Calu3 (cell line): ENCODE data around the gene LRRK1. TPM values are rescaled to one million over a fixed set of nuclear protein-coding genes. Genes with fewer than 3 reads are reported as not detected.

ENCODE experiments used
- BruUV-seq: library from RNA; stranded (reverse); fragments of 400-500 nt; replicated peaks from 2 replicates; lab custom pipeline; 2021; lab: Mats Ljungman, UMichigan
- CTCF ChIA-PET: fragments of 300-600 bp; sonication (Branson Sonifier 250); formaldehyde crosslinking; loops from one replicate; lab custom pipeline; 2022; ENCODE audit warnings: antibody characterized with exemption; lab: Charles Lee
- DNase-seq: peaks from one replicate; pipeline ENCODE4 v3.0.0; 2022
- H3K27ac Mint-ChIP-seq: one replicate; pipeline ENCODE4 v1.8.0; 2022; ENCODE audit warnings: mixed read lengths; ENCODE audit not compliant: unreplicated experiment
- H3K27me3 Mint-ChIP-seq: one replicate; pipeline ENCODE4 v1.8.0; 2022; ENCODE audit warnings: mixed read lengths; ENCODE audit not compliant: unreplicated experiment
- H3K36me3 Mint-ChIP-seq: one replicate; pipeline ENCODE4 v1.8.0; 2022; ENCODE audit warnings: mild to moderate bottlenecking, moderate library complexity, mixed read lengths; ENCODE audit not compliant: insufficient read depth, unreplicated experiment
- H3K4me1 Mint-ChIP-seq: one replicate; pipeline ENCODE4 v1.8.0; 2022; ENCODE audit warnings: mild to moderate bottlenecking, low read depth, mixed read lengths; ENCODE audit not compliant: unreplicated experiment
- H3K4me3 Mint-ChIP-seq: one replicate; pipeline ENCODE4 v1.8.0; 2022; ENCODE audit warnings: mild to moderate bottlenecking, low read depth, moderate library complexity, mixed read lengths; ENCODE audit not compliant: unreplicated experiment
- H3K9me3 Mint-ChIP-seq: one replicate; pipeline ENCODE4 v1.8.0; 2022; ENCODE audit warnings: low read depth, mixed read lengths; ENCODE audit not compliant: unreplicated experiment
- CTCF ChIP-seq: fragments of 200-600 bp; IDR thresholded peaks from one replicate; pipeline ENCODE4 v1.8.0; 2022; ENCODE audit warnings: antibody characterized with exemption; ENCODE audit not compliant: unreplicated experiment
- intact Hi-C: fragments of 100-400 bp; cut with micrococcal nuclease; formaldehyde crosslinking; loops from one replicate; pipeline ENCODE4 v1.10.0; 2022; ENCODE audit not compliant: unreplicated experiment
- total RNA-seq: library from RNA; stranded (reverse); gene quantifications from 2 replicates; pipeline ENCODE4 v1.2.3, GENCODE V29; 2022

LRRK1 gene
- total RNA-seq, 1 experiment from 2014 or later: 21.3 TPM

GRCh38 chr15:101025896-101026631 lies 106.9 kb downstream of the LRRK1 start:
- no peak for TF ChIP-seq CTCF
- Mint-ChIP-seq H3K27me3 (no peaks in the 10 kb centered on the region), H3K4me3 (no peak overlapping the region), H3K27ac (no peak overlapping the region), H3K36me3 (peaks cover 15% of the 10 kb centered on the region), H3K4me1 (no peaks in the 10 kb centered on the region), H3K9me3 (no peaks in the 10 kb centered on the region)
- intact Hi-C loops: no loop called here
- BruUV-seq: no TSS peak
- DNase-seq: no peak
- CTCF ChIA-PET: no interaction called here

GRCh38 chr15:101026656-101027272 lies 107.6 kb downstream of the LRRK1 start:
- H3K4me1 Mint-ChIP-seq: no peaks in the 10 kb centered on the region
- H3K9me3 Mint-ChIP-seq: no peaks in the 10 kb centered on the region
- H3K27me3 Mint-ChIP-seq: no peaks in the 10 kb centered on the region
- no TSS peak for BruUV-seq
- no peak for DNase-seq
- TF ChIP-seq CTCF: no peak
- H3K4me3 Mint-ChIP-seq: no peak overlapping the region
- CTCF ChIA-PET: no interaction called here
- H3K27ac Mint-ChIP-seq: no peak overlapping the region
- intact Hi-C loops: no loop called here
- H3K36me3 Mint-ChIP-seq: peaks cover 15% of the 10 kb centered on the region

- no peak for TF ChIP-seq CTCF
- DNase-seq: no peak
- intact Hi-C loops: no loop called here
- Mint-ChIP-seq H3K27ac (no peak overlapping the region), H3K36me3 (peaks cover 15% of the 10 kb centered on the region), H3K9me3 (no peaks in the 10 kb centered on the region), H3K4me3 (no peak overlapping the region), H3K4me1 (no peaks in the 10 kb centered on the region), H3K27me3 (no peaks in the 10 kb centered on the region)
- no TSS peak for BruUV-seq
- CTCF ChIA-PET: no interaction called here
Measured at GRCh38 chr15:101027273-101027901, 108.2 kb downstream of the LRRK1 start.

GRCh38 chr15:101027920-101028319 lies 108.8 kb downstream of the LRRK1 start:
- DNase-seq: no peak
- no TSS peak for BruUV-seq
- Mint-ChIP-seq H3K4me3 (no peak overlapping the region), H3K4me1 (no peaks in the 10 kb centered on the region), H3K27ac (no peak overlapping the region), H3K27me3 (no peaks in the 10 kb centered on the region), H3K36me3 (peaks cover 15% of the 10 kb centered on the region), H3K9me3 (no peaks in the 10 kb centered on the region)
- TF ChIP-seq CTCF: no peak
- CTCF ChIA-PET: no interaction called here
- intact Hi-C loops: no loop called here
